ENCODE data around the gene RAB27A.
"Not testable (repeated sequence)": the region's sequence is repeated elsewhere in the genome, so short reads cannot be mapped to it uniquely, and the experiment has no call there.

Gene RAB27A

GRCh38 chr15:55289746-55290527, at the start of gene RAB27A:
Gene RAB27A, minus strand, starts transcription at chr15:55289813. Its CDS starts 54,879 bp downstream, at chr15:55234934.
- DNase-seq: peak; percentile 79

- no peak for DNase-seq
Measured at GRCh38 chr15:55337160-55337559, 47.5 kb upstream of the RAB27A start.

DNA sequence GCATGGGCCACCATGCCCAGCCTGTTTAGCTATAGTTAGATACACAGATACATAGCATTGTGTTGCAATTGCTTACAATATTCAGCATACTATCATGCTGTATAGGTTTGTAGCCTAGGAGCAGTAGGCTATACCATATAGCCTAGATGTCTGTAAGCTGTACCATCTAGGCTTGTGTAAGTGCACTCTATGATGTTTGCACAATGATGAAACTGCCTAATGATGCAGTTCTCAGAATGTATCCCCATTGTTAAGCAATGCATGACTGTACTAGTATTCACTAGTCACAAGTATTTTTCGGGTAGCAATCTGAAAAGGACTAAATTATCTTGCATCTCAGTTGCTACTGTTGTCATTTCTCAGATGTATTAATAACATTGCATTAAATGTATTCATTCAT, 45.4 kb upstream of the RAB27A start:
- no peak for DNase-seq

GRCh38 chr15:55334371-55334770, 44.8 kb upstream of the RAB27A start:
- DNase-seq: no peak

DNA sequence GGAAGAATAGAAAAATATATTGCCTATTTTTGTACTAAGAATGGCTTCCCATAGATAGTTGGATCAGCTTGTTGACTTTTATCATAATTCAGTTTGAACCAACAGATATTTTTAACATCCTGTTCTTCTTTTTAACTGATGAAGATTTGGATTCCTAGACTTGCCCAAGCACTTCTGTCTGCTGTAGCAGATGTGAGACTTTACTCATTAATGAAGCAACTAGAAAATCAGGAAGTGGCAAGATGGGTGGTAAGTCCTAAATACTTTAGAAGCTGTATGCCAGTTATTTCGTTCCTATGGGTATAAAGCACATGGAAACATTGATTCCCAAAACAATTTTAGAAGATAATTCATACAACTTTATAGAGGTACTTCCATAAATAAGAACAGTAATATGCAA, 37.8 kb upstream of the RAB27A start:
- no peak for DNase-seq

GRCh38 chr15:55322467-55322866, 32.9 kb upstream of the RAB27A start:
- DNase-seq: no peak

DNA sequence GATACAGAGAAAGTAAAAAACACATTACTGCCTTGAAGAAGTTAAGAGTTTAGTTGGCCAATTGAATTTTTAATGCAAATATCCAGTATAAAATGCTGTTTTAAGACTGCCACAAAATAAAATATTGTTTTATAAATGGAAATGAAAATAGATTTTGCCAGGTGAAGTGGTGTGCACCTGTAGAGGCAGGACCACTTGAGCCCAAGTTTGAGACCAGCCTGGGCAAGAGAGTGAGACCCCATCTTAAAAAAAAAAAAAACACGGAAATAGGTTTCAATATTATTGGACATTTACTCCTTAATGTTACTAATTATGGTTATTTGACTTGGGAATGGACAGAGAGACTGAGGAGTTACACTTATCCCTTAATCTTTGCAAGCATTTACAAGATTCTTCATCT, 31.4 kb upstream of the RAB27A start:
- no peak for DNase-seq

GRCh38 chr15:55320238-55320550, 30.6 kb upstream of the RAB27A start:
- no peak for DNase-seq

- DNase-seq: no peak
Measured at GRCh38 chr15:55319537-55320237, 30.1 kb upstream of the RAB27A start.

- peak; percentile 79 for DNase-seq
Measured at GRCh38 chr15:55318588-55319494, 29.2 kb upstream of the RAB27A start, which contains the start of the genes PIGB and PIGBOS1. Gene PIGB, plus strand, starts transcription at chr15:55319222. Its CDS starts 29 bp downstream, at chr15:55319251. Gene PIGBOS1, minus strand, starts transcription at chr15:55319123. Its CDS starts 1,331 bp downstream, at chr15:55317792.

- DNase-seq: not testable (repeated sequence)
Measured at GRCh38 chr15:55302801-55303200, 13.2 kb upstream of the RAB27A start.

- no peak for DNase-seq
Measured at GRCh38 chr15:55297315-55297714, 7.7 kb upstream of the RAB27A start.

DNA sequence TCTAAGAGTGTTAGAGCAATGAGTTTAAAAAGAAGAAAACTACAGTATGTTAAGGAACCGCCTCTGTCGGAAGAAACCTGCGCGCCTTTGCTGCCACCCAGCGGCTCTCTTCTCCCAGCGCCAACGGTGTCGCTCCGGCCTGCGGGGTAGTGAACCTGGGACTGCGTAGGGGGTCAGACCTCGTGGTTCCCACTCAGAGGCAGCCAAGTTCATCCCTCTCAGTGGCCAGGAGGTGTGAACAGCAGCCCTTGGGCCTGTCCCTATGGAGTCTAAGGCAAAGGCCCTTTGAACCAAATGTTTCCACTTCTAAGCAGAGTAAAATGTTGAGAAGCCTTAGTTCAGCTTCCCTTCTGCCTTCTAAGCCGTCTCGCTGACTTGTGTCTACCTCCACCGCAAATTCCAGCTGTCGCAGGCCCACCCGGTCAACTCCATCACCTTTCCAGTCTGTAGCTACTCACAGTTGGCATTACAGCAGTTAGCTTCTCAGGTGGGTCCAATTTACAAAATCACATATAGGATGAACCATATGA, 980 bp upstream of the RAB27A start:
- peak; percentile 88 for DNase-seq

- DNase-seq: peak; percentile 49
Measured at GRCh38 chr15:55289011-55289745, 435 bp downstream of the RAB27A start.

DNA sequence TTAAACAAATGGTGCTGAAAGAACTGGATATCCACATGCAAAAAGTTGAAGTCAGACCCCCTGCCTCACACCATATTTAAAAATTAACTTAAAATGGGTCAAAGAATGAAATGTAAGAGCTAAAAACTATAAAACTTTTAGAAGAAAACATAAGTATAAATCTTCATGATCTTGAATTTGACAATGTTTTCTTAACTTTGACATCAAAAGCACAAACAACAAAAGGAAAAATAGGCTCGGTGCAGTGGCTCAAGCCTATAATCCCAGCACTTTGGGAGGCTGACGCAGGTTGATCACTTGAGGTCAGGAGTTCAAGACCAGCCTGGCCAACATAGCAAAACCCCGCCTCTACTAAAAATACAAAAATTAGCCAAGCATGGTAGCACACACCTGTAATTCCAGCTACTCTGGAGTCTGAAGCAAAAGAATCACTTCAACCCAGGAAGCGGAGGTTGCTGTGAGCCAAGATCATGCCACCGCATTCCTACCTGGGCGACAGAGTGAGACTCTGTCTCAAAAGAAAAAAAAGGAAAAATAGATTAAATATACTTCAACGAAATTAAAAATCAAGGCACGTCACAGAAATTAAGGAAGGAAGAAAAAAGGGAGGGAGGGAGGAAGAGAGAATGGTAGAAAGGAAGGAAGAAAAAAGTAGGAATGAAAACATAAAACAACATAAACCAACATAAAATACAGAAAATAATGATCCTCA, 1.5 kb downstream of the RAB27A start:
- DNase-seq: no peak

GRCh38 chr15:55286442-55287189, 3.0 kb downstream of the RAB27A start:
- DNase-seq: not testable (repeated sequence)

- no peak for DNase-seq
Measured at GRCh38 chr15:55284426-55284825, 5.2 kb downstream of the RAB27A start.

- DNase-seq: no peak
Measured at GRCh38 chr15:55283379-55284147, 6.0 kb downstream of the RAB27A start.

GRCh38 chr15:55282284-55282833, 7.3 kb downstream of the RAB27A start:
- DNase-seq: no peak
